PC-9 (cell line): Measurements from ENCODE around the gene DLGAP1.

Experiments
- EZH2 ChIP-seq: fragments of 200-600 bp; sonication (generic); IDR thresholded peaks from 2 replicates; pipeline ENCODE4 v1.8.0; 2017; ENCODE audit warnings: antibody characterized with exemption, low read depth
- TF ChIP-seq, protein P1 (sequence below): fragments of 200-600 bp; sonication (generic); conservative IDR thresholded peaks from 2 replicates; pipeline ENCODE4 v1.6.1; 2017; ENCODE audit warnings: mixed run types, antibody characterized with exemption, mild to moderate bottlenecking, moderate library complexity

DNA sequence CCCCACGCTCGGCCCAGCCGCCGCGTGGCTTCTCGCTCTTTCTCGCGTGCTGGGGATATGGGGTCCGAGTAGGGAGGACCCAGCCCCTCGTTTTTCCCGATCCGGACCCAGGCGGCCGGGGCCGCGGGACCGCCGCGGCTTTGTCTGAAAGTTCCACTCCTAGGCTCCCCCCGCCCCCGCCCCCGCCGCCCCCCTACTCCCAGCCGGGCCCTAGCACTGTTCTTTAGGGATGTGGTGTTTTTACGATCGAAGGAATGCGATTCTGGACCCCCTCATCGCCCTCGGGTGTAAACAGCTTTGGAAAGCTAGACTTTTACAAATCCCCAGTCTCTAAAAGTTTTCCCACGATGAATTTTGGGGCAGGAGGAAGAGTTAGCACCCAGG lies 1004.3 kb downstream of the DLGAP1 start:
- TF ChIP-seq, protein P1, sequence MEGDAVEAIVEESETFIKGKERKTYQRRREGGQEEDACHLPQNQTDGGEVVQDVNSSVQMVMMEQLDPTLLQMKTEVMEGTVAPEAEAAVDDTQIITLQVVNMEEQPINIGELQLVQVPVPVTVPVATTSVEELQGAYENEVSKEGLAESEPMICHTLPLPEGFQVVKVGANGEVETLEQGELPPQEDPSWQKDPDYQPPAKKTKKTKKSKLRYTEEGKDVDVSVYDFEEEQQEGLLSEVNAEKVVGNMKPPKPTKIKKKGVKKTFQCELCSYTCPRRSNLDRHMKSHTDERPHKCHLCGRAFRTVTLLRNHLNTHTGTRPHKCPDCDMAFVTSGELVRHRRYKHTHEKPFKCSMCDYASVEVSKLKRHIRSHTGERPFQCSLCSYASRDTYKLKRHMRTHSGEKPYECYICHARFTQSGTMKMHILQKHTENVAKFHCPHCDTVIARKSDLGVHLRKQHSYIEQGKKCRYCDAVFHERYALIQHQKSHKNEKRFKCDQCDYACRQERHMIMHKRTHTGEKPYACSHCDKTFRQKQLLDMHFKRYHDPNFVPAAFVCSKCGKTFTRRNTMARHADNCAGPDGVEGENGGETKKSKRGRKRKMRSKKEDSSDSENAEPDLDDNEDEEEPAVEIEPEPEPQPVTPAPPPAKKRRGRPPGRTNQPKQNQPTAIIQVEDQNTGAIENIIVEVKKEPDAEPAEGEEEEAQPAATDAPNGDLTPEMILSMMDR, result no peak
- TF ChIP-seq EZH2, result no peak
